HG03571 (cell line): ENCODE data around the gene IL3RA.
"Not testable (repeated sequence)": the region's sequence is repeated elsewhere in the genome, so short reads cannot be mapped to it uniquely, and the experiment has no call there.

Experiments
- ATAC-seq: cut with Tn5 transposase; IDR thresholded peaks from one replicate; pipeline ENCODE4 v1.9.1; 2021; ENCODE audit not compliant: unreplicated experiment

Gene IL3RA

GRCh38 chrX:1327651-1328304 is 8.8 kb upstream of the IL3RA start:
- ATAC-seq = no peak

DNA sequence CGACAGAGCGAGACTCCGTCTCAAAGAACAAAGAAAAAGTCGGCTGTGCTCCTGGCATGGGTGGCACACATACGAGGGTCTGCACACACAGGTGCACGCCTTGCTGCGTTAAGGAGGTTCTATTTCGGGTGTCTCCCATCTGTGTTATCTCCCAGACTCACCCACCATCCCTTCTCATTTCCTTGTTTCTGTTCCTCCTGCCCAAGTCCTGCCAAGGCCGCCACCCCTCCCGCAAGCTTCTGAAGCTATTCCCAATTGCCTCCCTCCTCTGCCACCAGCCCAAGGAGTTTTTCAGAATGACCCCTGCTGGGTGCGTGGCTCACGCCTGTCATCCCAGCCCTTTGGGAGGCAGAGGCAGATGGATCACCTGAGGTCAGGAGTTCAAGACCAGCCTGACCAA is 6.0 kb upstream of the IL3RA start:
- ATAC-seq = no peak

- ATAC-seq = not testable (repeated sequence)
Measured at GRCh38 chrX:1332433-1332832, 4.2 kb upstream of the IL3RA start.

GRCh38 chrX:1334854-1335253 is 1.7 kb upstream of the IL3RA start:
- ATAC-seq = no peak

- peak; percentile 35 for ATAC-seq
Measured at GRCh38 chrX:1336948-1337779, 579 bp downstream of the IL3RA start.

DNA sequence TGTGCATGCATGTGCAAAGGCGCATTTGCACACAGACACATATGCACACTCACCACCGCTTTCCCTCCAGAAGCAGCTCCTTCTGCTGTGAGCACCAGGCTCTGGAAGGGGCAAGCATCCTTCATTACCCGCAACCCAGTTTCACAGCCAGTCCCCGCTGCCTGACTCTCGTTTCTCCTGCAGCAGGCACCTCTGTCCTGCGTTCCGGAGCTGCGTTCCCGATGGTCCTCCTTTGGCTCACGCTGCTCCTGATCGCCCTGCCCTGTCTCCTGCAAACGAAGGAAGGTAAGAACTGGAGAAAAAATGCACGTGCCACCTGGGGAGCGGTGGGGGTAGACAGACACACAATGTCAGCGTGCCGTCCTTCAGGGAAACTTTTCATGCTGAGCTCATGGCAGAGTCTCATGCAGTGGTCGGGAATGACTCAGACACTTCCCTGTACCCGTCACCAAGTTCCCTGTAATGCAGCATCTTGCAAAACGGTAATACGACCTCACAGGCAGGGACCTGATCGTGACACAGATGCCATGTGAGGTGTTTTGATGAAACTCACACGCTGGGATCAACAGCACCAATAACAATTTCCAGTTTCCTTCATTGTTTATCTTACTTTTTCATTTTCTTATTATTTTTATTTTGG is 5.1 kb downstream of the IL3RA start:
- no peak for ATAC-seq

DNA sequence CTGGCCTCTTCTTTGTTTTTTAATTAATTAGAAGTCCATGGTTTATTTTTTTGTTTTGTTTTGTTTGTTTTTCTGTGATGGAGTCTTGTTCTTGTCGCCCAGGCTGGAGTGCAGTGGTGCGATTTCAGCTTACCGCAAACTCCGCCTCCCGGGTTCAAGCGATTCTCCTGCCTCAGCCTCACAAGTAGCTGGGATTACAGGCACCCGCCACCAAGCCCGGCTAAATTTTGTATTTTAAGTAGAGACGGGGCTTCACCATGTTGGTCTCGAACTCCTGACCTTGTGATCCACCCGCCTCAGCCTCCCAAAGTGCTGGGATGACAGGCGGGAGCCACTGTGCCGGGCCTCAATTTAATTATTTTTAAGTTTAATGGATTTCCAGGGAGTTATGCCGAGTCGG is 13.0 kb downstream of the IL3RA start:
- ATAC-seq = not testable (repeated sequence)

- no peak for ATAC-seq
Measured at GRCh38 chrX:1351981-1352714, 15.6 kb downstream of the IL3RA start.

GRCh38 chrX:1354036-1355019 is 17.7 kb downstream of the IL3RA start:
- ATAC-seq = no peak

GRCh38 chrX:1355131-1356046 is 18.8 kb downstream of the IL3RA start:
- no peak for ATAC-seq

- ATAC-seq = no peak
Measured at GRCh38 chrX:1357993-1358392, 21.4 kb downstream of the IL3RA start.

- ATAC-seq = no peak
Measured at GRCh38 chrX:1358793-1359476, 22.4 kb downstream of the IL3RA start.

DNA sequence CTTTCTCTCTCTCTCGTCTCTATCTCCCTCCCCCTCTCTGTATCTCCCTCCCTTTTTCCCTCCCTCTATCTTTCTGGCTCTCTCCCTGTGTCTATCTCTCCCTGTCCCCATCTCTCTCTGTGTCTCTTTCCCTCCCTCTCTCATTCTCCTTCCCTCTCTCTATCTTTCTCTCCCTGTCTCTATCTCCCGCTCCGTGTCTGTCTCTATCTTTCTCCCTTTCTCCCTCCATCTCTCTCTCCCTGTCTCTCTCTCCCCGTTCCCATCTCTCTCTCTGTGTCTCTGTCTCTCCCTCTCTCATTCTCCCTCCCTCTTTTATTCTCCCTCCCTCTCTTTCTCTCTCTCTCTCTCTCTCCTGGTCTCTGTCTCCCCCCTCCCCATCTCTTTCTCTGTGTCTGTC is 22.9 kb downstream of the IL3RA start:
- ATAC-seq = no peak

DNA sequence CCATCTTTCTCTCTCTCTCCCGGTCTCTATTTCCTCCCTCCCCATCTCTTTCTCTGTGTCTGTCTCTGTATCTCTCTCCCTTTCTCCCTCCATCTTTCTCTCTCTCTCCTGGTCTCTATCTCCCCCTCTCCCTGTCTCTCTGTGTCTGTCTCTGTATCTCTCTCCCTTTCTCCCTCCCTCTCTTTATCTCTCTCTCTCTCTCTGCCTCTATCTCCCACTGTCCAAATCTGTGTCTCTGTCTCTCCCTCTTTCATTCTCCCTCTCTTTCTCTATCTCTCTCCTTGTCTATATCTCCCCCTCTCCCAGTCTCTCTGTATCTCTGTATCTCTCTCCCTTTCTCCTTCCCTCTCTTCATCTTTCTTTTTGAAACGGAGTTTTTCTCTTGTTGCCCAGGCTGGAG is 23.6 kb downstream of the IL3RA start:
- no peak for ATAC-seq

DNA sequence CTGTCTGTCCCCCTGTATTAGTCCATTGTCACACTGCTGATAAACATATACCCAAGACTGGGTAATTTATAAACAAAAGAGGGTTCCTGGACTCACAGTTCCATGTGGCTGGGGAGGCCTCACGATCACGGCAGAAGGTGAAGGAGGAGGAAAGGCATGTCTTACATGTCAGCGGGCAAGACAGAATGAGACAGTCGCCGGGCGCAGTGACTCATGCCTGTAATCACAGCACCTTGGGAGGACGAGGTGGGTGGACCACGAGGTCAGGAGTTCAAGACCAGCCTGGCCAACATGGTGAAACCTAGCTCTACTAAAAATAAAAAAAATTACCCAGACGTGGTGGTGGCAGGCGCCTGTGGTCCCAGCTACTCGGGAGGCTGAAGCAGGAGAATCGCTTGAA is 24.7 kb downstream of the IL3RA start:
- ATAC-seq = no peak

- ATAC-seq = no peak
Measured at GRCh38 chrX:1361910-1362309, 25.3 kb downstream of the IL3RA start.

DNA sequence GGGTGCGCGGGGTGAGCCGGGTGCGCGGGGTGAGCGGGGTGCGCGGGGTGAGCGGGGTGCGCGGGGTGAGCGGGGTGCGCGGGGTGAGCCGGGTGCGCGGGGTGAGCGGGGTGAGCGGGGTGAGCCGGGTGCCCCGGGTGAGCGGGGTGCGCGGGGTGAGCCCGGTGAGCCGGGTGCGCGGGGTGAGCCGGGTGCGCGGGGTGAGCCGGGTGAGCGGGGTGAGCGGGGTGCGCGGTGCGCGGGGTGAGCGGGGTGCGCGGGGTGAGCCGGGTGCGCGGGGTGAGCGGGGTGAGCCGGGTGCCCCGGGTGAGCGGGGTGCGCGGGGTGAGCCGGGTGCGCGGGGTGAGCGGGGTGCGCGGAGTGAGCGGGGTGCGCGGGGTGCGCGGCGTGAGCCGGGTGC is 29.8 kb downstream of the IL3RA start:
- not testable (repeated sequence) for ATAC-seq

DNA sequence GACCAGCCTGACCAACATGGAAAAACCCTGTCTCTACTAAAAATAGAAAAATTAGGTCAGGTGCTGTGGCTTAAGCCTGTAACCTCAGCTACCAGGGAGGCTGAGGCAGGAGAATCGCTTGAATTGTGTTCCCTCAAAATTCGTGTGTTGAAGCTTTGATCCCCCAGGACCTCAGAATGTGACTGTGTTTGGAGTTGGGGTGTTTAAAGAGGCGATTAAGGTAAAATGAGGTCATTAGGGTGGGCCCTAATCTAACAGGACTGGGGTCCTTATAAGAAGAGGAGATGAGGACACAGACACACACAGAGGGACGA is 31.8 kb downstream of the IL3RA start:
- ATAC-seq = no peak

GRCh38 chrX:1378306-1378759 is 41.7 kb downstream of the IL3RA start:
- ATAC-seq = no peak
